ENCODE data around the gene GPR83.
A peak's percentile ranks its signal among the peaks of the same experiment; 100 is the strongest.
"Not testable (repeated sequence)": the region's sequence is repeated elsewhere in the genome, so short reads cannot be mapped to it uniquely, and the experiment has no call there.

The GPR83 gene

DNA sequence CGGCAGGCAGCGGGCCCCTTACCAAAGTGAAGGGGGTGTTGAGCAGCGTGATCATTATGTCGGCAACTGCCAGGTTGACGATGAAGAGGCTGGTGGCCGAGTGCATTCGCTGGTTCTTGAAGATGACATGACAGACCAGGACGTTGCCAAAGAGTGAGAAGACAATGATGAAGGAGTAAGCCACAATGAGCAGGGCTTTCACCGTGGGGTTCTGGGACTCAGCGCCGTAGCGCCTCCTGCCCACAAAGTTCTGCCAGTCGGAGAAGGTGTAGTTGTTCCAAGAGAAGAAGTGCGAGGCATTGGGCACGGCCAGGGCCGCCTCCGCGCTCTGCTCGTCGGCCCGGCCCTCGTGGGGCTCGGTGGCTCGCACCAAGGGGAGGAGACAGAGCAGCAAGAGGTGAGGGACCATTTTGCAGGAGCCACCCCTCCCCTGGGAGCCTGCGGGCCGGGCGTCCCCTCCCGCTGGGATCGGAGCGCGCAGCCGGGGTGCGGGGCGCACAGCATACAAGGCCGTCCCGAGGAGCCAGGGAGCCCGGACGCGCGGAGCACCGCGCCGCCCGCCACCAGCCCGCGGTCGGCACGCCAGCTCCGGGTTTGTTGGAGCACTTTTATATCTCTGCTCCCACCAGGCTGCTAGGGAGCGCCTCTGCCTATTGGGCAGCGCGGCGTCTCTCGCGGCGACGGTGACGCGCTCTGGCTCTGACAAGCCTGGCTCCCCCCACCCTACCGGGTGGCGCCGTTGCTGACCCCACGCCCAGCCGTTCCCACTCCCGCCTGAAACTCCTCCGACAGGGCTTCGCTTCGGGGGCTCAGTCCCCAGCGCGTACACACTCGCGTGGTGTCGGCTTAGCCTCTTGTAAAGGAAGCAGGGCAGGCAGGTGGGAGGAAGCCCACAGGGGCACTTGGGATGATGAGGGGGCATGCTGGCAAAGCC is at the start of gene GPR83:
Gene GPR83 (minus strand): TSS at position 581 of the 934 bp plus-strand sequence. CDS start 172 bp downstream, at position 409.
- peak; percentile 24 for DNase-seq

DNA sequence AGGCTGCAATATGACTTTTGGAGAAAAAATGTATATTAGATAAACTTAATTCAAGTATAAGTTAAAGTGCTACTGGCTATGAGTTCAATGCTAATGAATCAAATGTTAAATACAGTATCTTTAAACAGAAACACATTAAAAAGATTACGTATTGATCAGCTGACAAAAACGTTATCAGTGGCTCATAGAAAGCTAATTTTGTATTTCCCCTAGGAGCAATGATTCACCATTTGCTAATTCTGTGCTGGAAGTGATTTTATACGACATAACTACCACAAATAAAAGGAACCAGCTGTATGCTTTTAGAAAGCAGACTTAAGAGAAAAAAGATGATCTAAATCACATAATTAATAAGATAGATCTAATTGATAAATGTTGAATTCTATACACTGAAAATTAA is 48.8 kb upstream of the GPR83 start:
- peak; percentile 12 for DNase-seq

DNA sequence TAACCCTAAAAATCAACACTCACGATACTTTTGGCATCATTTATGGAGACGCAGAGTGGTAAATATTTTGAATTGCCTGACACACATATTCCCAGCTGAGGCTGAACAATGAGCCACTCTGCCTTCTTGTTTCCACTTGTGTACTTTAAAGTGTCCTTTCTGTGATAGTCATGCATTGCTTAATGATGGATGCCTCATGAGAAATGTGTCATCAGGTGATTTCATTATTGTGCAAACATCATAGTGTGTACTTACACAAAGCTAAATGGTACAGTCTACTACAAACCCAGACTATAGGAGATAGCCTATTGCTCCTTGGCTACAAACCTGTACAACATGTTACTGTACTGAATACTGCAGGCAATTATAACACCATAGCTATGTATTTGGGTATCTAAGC is 48.2 kb upstream of the GPR83 start:
- DNase-seq: peak; percentile 67

DNA sequence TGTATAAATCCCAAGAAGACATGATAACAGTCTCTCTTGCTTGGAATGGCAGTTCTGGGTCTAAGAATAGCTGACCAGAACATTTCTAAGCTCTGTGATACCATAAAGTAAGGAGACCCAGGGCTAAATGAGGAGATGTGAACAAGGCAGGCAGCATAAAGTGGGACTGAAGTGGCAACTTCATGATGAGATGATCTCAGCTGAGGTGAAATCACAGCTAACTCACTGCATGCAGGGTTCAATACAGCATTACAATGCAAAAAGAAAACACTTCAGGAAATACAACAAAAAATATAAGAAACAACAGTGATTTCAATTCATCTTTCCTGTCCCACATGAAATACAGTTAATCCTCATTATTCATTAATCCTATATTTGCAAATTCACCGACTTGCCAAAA is 47.8 kb upstream of the GPR83 start:
- no peak for DNase-seq

DNA sequence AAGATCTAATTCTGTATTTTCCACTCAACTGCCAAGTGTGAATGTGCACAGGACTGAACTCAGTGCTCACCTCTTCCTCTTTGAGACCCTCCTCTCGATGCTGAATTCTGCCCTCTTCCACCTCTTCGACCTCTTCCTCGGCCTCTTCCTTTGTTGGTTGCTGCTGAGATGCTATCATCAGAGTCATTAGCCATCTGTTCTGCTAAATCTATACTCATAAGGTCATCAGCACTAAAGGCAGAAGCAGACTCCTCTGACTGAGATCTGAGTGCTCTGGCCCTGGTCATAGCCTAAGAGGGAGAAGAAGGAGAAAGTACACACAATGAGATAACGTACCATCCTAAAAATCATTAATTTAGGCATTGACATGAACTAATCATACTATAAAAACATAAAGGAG is 45.9 kb upstream of the GPR83 start:
- DNase-seq: no peak

DNA sequence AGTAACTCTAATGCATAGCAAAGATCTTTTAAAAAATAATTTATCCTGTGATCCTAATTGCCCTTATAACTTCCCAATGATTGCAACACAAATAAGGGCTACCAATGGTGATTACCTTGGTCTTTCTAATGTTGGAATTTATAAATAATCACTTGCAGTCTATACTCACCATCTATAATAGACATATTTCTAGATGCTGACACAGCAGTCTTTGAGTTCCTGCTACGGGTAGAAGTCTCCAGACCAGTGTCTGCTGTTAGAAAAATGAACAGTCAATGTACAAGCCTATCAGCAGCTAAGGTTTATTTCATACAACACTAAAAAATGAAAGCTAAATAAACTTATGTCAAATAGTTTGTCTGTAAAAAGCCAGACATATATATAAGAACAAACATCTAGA is 44.4 kb upstream of the GPR83 start:
- no peak for DNase-seq

DNA sequence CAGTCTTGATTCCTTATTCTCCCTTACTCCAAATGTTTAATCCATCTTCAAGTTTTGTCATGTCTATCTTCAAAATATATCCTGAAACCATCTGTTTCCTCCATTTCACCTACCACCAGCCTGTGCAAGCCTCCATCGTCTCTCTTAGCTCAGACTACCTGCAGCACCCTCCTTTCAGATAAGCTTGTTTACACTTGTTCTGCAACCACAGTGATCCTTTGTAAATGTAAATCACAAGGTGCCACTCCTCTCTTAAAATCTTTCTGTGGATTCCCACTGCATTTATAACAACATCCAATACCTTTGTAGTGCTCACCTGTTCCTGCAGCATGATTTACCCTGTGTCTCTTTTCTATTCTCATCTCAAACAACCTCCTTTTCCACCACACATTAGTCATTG is 31.8 kb upstream of the GPR83 start:
- no peak for DNase-seq

DNA sequence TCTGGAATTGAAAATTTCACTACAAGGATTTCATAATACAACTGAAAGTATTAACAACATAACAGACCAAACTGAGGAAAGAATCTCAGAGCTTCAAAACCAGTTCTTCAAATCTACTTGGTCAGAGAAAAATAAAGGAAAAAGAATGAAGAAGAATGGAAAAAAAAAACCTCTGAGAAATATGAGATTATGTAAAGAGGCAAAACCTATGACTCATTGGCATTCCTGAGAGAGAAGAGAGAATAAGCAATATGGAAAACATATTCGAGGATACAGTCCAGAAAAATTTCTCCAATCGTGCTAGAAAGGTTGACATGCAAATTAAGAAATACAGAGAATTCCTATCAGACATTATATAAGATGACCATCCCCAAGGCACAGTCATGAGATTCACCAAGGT is 23.4 kb upstream of the GPR83 start:
- peak; percentile 27 for DNase-seq

DNA sequence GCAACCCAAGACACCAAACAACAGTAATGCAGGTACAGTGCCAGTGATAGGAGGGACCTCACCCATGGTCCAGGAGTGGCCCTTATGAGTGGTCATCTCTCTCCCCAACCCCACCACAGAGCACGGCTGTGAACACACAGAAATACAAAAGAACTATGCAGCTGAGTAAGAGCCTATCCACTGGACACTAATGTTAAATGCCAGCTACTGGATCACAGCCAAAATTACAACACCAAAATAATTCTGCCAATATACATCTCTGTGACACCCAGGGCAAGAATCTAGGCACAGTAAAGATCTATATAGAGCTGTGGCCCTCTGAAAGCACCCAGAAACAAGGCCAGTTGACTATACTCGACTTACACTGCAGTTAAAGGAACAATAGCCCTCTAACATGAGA is 22.8 kb upstream of the GPR83 start:
- no peak for DNase-seq

DNA sequence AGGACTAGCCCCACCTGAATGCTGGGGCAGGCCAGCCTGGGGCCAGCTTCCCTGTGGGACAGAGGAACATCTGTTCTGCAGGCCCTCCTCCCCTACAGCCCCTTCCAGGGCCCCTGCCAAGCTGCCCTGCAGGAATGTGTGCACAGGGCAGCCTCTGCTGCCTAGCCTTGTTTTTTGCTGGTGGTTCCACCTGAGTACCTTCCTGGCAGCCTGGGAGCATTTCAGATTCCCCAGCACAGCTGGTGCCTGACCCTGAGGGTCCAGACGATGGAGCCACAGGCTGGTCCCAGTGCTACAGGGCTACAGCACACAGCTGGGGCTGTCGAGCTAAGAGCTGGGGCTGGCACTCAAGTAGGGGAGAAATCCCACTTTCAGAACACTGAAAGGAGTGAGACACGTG is 22.3 kb upstream of the GPR83 start:
- DNase-seq: no peak

DNA sequence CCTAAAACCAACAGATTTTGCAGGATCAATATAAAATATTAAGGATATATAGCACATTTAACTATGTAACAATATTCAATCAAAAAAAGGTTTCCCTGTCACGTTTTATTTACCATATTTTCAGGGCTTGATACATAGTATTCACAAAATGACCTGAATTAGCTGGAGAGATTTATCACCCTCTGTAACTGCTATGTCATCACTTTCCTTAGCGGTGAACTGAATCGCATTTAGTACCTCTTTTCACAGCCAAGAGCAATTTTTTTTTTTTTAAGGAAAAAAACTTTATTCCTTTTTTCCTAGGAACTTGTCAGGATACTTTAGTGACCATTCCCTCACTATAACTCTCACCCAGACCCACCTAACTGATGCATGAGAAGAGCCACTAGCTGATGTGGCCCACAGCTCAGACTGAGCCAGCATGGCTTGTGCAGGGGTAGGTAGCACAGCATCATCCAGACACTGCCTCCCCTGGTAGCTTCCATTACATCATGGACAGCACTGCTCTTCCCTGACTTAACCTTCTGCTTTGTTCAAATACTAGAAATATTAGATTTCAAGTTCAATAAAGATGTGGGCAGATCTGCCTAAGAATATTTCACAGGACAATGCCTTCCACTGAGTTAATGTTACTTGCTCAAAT is 17.0 kb upstream of the GPR83 start:
- DNase-seq: no peak

DNA sequence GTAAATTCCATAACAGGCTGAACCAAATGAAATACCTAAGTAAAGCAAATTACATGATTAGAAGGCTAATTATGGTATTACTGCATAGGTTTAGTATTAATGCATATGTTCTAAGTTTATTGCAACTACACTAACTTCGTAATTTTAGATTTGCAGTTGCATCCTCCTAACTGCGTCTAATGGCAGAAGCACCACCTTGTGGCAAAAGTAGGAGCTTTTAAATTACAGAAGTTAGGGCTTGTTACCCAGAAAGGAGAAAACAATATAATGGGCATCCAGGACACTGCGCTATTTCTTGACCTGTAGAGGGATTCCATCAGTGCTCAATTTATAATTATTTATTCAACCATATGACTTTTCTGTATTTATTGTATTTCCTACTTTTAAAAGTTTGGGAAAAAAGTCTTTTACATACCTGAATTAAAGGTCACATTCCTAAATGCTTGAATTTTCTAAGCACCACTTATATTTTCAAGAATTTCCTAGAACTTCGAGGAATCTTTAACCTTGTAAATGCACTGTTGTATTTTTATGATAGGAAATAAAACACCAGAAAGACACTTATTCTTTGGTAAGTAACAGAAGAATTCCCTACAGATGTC is 16.3 kb upstream of the GPR83 start:
- peak; percentile 36 for DNase-seq

DNA sequence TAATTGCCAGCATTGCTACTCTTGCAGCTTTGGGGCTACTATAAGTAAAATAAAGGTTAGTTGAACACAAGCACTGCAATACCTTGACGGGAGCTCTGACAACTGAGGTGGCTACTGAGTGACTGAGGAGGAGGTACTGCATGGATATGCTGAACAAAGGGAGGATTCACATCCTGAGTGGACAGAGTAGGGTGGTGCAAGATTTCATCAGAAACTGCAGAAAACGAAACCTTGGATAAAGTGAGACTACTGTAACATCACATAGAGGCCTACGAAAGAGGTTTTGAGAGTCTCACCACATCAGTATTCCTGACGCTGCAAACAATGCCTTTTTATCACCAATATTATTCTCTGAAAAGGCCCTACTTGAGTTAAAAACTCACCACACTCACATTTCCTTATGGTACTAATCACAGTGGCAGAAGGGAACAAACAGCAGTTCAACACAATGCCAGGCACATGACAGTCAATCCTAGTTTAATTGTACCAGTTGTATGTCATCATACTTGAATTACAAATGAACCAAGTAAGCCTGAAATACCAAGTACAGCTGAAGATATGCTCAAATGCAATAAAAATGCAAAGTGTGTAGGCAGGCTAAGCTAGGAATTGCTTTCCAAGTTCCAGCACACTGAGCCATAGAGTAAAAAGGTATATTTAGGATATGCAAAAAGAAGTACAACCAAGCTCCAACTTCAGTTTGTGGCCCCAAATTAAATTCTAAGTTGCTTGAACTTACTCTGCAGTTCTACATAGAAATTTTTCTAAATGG is 4.0 kb upstream of the GPR83 start:
- DNase-seq: no peak

DNA sequence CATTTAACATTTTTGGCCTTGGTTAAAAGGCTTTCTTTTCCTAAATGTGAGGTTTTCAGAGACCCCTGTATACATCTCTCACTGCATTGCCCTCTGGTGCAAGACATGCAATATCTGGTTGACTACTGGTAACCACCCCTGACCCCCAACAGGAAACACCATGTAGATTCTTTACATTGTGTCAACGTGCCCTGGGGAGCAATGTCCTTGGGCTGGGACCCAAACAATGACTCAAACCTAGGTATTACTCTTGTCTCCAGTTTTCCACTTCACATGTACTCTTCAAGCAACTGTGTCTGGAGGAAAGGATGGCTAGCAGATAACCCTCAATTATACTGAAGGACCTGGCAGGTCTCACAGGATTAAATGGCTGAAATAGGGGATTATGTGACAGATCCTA is 1.1 kb upstream of the GPR83 start:
- peak; percentile 13 for DNase-seq

DNA sequence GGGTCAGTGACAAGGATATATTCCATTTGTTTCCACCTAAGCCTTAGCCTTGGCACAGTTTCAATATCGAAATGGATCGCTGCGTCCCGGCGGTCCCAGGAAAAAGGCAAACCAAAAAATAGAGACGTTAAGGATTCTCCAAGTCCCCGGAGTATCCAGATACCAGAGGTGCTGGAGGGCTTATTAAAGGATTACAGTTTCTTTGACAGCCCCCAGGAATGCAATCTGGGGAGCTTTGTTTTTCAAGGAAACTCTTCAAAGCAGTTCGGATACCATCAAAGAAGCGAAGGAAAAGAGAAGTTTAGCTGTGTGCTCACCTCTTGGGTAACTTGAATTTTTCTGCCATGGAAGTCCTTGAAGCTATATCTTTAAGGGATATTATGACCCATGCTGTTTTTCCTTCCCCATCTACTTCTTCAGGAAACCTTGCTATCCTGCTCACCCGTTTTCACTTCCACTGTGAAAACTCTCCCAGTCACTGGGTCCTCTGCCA is 600 bp upstream of the GPR83 start:
- DNase-seq: no peak

DNA sequence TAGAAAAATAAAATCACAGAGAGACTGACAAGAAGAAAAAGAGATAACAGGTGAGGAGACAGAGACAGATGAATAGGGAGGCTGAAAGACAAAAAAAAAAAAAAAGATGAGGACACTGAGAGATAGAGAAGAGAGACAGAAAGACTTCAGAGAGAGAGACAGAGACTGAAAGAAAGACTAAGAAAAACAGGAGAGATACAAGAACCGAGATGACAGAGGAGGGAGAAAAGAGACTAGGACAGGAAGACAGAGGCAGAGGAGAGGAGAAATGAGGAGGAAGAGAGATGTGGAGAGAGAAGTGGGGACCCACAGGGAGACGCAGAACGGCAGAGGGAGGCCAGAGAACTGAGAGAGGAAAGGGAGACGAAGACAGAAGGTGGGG is 771 bp downstream of the GPR83 start:
- no peak for DNase-seq

DNA sequence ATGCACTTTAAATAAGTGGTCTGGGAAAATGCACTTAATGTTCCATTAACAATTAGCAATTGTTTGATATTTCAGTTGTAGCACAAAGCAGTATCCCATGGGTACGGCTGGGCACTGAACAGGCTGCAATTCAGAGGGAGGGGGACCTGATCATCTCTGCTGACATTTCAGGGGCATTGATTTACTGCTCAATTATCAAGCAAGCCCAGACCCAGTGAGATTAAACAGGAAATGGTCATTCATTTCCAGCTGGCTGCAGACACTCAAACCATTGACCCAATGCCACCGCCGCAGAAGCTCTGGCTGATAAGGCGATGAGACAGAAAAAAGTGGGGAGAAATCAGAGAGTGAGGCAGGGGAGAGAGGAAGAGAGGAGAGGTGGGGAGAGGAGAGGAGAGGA is 1.2 kb downstream of the GPR83 start:
- DNase-seq: no peak

DNA sequence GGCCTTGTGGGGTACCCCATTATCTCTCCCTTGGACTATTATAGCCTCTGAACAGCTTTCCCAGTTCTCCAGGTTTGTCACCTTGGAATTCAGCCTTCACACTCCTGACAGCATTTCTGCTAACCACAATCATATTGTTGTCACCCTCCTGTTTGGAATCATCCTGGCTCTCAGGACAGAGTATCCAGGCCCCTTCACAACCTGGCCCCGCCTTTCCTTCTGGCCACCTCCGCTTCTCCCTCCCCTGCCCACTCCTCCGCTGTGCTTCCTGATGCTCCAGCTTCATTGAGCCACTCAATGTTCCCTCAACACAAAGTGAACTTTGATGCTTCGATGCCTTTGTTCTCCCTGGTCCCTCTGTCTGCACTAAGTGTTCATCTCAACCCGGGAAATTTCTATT is 3.1 kb downstream of the GPR83 start:
- DNase-seq: no peak

DNA sequence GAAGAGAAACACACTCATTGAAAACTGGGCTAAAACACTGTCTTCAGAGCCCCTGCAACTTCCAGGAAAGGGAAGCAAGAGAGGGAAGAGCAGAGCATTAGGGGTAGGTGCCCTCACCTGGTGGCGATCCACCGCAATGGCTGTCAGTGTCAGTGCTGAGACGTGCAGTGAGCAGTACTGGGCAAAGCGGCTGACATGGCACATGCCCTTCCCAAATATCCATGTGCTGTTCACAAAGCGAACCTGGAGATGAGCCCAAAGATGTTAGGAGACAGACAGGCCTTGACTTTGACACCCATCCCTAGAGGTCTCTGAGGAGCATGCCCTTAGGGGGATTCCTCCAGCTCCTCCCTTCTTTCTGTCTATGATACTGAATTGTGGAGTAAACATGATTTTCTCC is 4.9 kb downstream of the GPR83 start:
- no peak for DNase-seq

DNA sequence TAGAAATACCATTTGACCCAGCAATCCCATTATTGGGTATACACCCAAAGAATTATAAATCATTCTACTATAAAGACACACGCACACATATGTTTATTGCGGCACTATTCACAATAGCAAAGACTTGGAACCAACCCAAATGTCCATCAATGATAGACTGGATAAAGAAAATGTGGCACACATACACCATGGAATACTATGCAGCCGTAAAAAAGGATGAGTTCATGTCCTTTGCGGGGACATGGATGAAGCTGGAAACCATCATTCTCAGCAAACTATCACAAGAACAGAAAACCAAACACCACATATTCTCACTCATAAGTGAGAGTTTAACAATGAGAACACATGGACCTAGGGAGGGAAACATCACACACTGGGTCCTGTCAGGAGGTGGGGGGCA is 9.3 kb downstream of the GPR83 start:
- not testable (repeated sequence) for DNase-seq

DNA sequence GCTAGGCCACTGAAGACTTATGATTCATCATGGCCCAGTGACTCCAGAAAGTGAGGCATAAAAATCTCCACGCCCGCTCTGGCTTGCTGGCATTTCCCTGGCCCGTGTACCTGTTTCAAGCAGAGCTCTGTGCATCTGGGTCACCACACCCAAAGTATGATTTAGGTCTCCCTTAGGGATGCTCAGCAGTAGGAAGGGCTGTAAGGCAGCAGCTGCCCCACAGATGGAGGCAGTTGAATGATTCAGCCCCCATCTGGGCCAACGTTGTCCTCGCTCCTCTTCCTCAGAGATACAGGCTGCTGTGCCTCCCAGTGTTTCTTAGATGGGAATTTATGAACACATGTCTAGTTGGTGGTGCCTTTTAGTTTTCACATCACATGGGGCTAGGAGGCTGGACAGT is 21.6 kb downstream of the GPR83 start:
- no peak for DNase-seq

DNA sequence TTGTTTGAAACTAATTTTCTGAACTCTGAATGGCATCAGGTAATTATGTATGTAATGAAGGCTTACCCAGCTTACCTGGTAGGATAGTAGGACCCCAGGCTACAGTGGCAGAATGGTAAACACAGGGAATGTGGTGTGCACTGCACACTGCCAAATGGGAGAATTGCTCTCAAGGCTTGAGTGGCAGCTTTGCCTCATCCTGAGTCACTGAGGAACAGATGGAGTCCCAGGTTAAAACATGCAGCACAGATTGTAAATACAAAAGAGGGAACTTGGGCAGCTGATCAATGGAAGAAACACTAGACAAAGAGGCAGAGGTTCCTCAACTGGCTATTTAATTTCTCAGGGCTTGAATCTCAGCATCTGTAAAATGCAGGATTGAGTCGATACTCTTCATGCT is 24.4 kb downstream of the GPR83 start:
- no peak for DNase-seq

DNA sequence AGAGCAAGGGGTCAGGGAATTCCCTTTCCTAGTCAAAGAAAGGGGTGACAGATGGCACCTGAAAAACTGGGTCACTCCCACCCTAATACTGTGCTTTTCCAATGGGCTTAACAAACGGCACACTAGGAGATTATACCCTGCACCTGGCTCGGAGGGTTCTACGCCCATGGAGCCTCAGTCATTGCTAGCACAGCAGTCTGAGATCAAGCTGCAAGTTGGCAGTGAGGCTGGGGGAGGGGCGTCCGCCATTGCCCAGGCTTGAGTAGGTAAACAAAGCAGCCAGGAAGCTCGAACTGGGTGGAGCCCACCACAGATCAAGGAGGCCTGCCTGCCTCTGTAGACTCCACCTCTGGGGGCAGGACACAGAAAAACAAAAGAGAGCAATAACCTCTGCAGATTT is 30.6 kb downstream of the GPR83 start:
- not testable (repeated sequence) for DNase-seq
